ENCODE results near the gene ARHGAP26. TPM values are rescaled to one million over a fixed set of nuclear protein-coding genes. Genes with fewer than 3 reads are reported as not detected.
A peak's percentile ranks its signal among the peaks of the same experiment; 100 is the strongest.

Gene ARHGAP26
- total RNA-seq, 4 donors from 2014 or later = 28.2 to 52.3 (median 37.9) TPM

DNA sequence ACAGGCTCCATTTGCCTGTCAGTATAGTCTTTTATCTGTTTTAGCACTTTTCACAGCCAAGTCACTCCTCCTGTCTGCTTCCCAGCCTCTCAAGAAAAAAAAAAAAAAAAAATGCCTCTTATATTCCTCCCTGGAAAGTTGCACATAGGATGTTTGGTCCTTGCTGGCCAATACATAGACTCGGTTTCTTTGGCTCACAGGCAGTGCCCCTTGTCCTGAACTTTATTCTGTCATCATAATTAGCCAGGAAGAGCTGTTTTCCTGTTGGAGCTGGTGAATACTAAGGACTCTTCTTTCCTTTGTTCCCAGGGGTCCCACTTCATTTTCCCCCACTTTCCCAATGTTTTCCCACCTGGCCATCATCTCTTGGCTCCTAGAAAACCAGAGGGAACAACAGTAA is 442.1 kb downstream of the ARHGAP26 start:
- intact Hi-C loops (cut with DNase I) = no loop called here

DNA sequence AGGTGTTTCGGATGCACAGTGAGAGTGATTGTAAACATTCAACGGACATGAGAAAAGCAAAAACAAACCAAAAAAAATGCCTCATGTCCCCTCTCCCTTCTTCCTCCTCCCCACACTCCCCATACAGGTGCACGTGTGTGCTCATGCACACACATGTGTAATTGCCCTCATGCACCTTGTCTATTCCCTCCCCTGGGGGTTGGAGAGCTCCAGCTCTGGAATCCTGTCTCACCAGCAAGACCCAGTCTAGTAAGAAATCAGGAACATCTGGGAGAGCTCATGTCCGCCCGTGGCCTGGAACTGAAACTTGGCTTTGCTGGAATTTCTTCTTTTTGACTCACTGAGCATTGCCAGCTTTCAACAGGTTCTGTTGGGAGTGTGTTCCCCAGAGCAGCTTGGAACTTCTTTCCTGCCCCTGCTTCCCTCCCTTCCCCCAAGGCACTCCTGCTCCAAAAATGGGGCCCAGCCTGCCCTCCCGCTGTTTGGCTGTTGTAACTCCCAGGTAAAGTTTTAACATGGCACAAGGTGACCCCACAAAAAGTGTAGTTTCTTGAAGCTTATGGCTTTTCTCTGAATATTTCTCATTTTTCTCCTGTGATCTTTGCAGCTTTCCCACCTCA is 443.2 kb downstream of the ARHGAP26 start:
- WGBS, 2 donors = 46 to 71% methylated on average over 6 of the region's 6 CpGs
- Histone ChIP-seq H3K36me3 (no peaks in the 10 kb centered on the region), H3K4me1 (peaks cover 9 to 24% of the 10 kb centered on the region in 2 donors), H3K4me3 (replicated peaks in 1 of 3) (no peak overlapping the region), H3K27me3 (no peaks in the 10 kb centered on the region), H3K9me3 (no peaks in the 10 kb centered on the region), H3K27ac (no peak overlapping the region)
- DNase-seq = peak in 1 of 2 donors; percentile 49
- intact Hi-C loops (cut with DNase I) = no loop called here
- TF ChIP-seq POLR2A (IDR thresholded peaks at IDR 0.05) = no peak
- TF ChIP-seq, protein P1, sequence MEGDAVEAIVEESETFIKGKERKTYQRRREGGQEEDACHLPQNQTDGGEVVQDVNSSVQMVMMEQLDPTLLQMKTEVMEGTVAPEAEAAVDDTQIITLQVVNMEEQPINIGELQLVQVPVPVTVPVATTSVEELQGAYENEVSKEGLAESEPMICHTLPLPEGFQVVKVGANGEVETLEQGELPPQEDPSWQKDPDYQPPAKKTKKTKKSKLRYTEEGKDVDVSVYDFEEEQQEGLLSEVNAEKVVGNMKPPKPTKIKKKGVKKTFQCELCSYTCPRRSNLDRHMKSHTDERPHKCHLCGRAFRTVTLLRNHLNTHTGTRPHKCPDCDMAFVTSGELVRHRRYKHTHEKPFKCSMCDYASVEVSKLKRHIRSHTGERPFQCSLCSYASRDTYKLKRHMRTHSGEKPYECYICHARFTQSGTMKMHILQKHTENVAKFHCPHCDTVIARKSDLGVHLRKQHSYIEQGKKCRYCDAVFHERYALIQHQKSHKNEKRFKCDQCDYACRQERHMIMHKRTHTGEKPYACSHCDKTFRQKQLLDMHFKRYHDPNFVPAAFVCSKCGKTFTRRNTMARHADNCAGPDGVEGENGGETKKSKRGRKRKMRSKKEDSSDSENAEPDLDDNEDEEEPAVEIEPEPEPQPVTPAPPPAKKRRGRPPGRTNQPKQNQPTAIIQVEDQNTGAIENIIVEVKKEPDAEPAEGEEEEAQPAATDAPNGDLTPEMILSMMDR (IDR thresholded peaks at IDR 0.05) = no peak

More for the DNA sequence above, 442.1 kb downstream of the ARHGAP26 start:
- H3K27ac ChIP-seq = no peak overlapping the region
- TF ChIP-seq POLR2A (IDR thresholded peaks at IDR 0.05) = no peak
- TF ChIP-seq, protein P1 (IDR thresholded peaks at IDR 0.05) = no peak
- H3K27me3 ChIP-seq = no peaks in the 10 kb centered on the region
- no peak overlapping the region for H3K4me3 ChIP-seq (replicated peaks in 1 of 3)
- H3K36me3 ChIP-seq = no peaks in the 10 kb centered on the region
- H3K4me1 ChIP-seq = peaks cover 9 to 24% of the 10 kb centered on the region in 2 donors
- DNase-seq = no peak
- WGBS, 2 donors = 81 to 83% methylated on average over 1 of the region's 1 CpG
- no peaks in the 10 kb centered on the region for H3K9me3 ChIP-seq

DNA sequence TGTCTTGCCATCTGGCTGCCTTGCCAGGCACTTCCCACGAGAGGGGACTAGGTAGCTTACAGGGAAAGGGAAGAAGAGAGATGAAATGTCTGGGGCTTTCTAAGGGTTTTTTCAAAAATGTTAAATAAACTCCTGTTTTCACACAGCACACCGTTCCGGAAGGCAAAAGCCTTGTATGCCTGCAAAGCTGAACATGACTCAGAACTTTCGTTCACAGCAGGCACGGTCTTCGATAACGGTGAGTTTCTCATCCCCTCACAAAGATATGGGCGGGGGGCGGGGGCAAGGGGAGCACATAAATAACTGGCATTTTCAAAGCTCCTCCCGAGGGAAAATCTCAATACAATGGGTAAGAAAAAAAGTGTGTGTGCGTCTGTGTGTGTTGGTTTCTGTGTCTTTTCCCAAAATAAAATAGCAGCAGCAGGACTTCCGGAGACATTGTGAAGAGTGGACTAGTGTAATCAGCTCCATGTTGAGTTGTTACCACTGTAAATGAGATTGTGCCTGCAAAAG is 443.7 kb downstream of the ARHGAP26 start:
- DNase-seq = no peak
- Histone ChIP-seq H3K4me3 (replicated peaks in 1 of 3) (no peak overlapping the region), H3K27ac (no peak overlapping the region), H3K9me3 (no peaks in the 10 kb centered on the region), H3K4me1 (peaks cover 9 to 24% of the 10 kb centered on the region in 2 donors), H3K36me3 (no peaks in the 10 kb centered on the region), H3K27me3 (no peaks in the 10 kb centered on the region)
- intact Hi-C loops (cut with DNase I) = no loop called here
- 63 to 77% methylated on average over 12 of the region's 12 CpGs for WGBS, 2 donors
- TF ChIP-seq, protein P1 (IDR thresholded peaks at IDR 0.05) = no peak
- TF ChIP-seq POLR2A (IDR thresholded peaks at IDR 0.05) = no peak

DNA sequence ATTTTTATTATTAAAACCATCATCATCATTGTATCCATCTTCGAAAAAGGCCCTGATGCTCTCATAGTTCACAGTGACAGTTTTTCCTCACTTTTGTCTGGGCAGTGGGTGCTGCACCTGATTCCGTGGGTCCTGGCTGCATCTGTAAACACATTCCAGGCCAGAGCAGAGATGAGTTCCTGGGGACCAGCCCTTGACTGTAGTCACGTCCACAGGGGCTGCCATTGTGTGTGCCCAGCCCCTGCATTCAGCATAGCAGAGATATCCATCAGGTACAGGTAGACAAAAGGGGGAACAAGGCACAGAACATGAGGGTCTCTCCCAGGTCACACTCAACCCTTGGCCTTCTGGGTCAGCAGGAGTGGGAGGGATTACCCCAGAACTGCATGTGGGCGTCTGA is 444.3 kb downstream of the ARHGAP26 start:
- 87 to 93% methylated on average over 4 of the region's 4 CpGs for WGBS, 2 donors
- no peaks in the 10 kb centered on the region for H3K27me3 ChIP-seq
- peaks cover 9 to 24% of the 10 kb centered on the region in 2 donors for H3K4me1 ChIP-seq
- H3K4me3 ChIP-seq (replicated peaks in 1 of 3) = no peak overlapping the region
- H3K27ac ChIP-seq = no peak overlapping the region
- no peaks in the 10 kb centered on the region for H3K9me3 ChIP-seq
- H3K36me3 ChIP-seq = no peaks in the 10 kb centered on the region
- intact Hi-C loops (cut with DNase I) = no loop called here
- no peak for TF ChIP-seq POLR2A (IDR thresholded peaks at IDR 0.05)
- TF ChIP-seq, protein P1 (IDR thresholded peaks at IDR 0.05) = no peak
- DNase-seq = no peak

DNA sequence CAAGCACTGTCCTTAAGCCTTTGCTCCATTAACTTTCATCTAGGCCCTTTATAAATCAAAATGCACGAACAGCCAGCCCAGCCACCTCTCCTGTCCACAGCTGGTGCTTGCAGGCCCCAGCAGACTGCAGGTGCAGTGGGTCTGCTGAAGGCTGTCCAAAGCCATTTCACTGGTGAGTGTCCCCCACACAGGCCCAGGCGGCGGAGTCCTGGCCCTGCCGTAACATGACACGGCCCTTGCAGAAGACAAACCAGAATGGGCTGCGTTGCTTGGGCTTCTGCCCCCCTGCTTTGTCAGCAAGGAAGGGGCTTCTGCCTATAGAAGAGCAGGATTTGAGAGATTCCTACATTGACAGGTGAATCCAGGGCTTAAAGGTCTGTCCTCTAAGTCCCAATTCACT is 444.7 kb downstream of the ARHGAP26 start:
- Histone ChIP-seq H3K4me1 (peaks cover 9 to 24% of the 10 kb centered on the region in 2 donors), H3K9me3 (no peaks in the 10 kb centered on the region), H3K27ac (no peak overlapping the region), H3K36me3 (no peaks in the 10 kb centered on the region), H3K4me3 (replicated peaks in 1 of 3) (no peak overlapping the region), H3K27me3 (no peaks in the 10 kb centered on the region)
- intact Hi-C loops (cut with DNase I) = no loop called here
- DNase-seq = no peak
- 75 to 82% methylated on average over 5 to 6 of the region's 6 CpGs for WGBS, 2 donors
- TF ChIP-seq, protein P1 (IDR thresholded peaks at IDR 0.05) = no peak
- TF ChIP-seq POLR2A (IDR thresholded peaks at IDR 0.05) = no peak
